Tibial nerve (tissue), 4 donors: Measurements from ENCODE around the gene CORO2A. TPM values are rescaled to one million over a fixed set of nuclear protein-coding genes. Genes with fewer than 3 reads are reported as not detected.

Source experiments
- DNase-seq, 2 donors: peaks; one replicate each; pipeline ENCODE4 v3.0.0-alpha.2; 2019; ENCODE audit warnings: low spot score in 2 of 2
- H3K27ac ChIP-seq, 4 donors: fragments of 200-600 bp; sonication (generic) in 3 of 4; one replicate each; pipeline ENCODE4 v1.5.1; 2017 to 2019; ENCODE audit warnings: mild to moderate bottlenecking in 1 of 4
- H3K27me3 ChIP-seq, 2 donors: fragments of 200-600 bp; sonication (generic) in 1 of 2; one replicate each; pipeline versions ENCODE4 v1.5.1 to v1.6.0; 2017 to 2019
- H3K36me3 ChIP-seq, 3 donors: fragments of 200-600 bp; sonication (generic); one replicate each; pipeline ENCODE4 v1.5.1; 2018 to 2019
- H3K4me1 ChIP-seq, 4 donors: fragments of 200-600 bp; sonication (generic) in 3 of 4; one replicate each; pipeline ENCODE4 v1.5.1; 2017 to 2019
- H3K4me3 ChIP-seq, 4 donors: fragments of 200-600 bp; sonication (generic) in 3 of 4; one replicate each; pipeline ENCODE4 v1.5.1; 2017 to 2019; ENCODE audit warnings: mild to moderate bottlenecking in 1 of 4, moderate library complexity in 1 of 4
- H3K9me3 ChIP-seq, 4 donors: fragments of 200-600 bp; sonication (generic) in 3 of 4; one replicate each; pipeline ENCODE4 v1.5.1; 2017 to 2019
- EP300 ChIP-seq, 2 donors: sonication (generic); formaldehyde crosslinking; IDR thresholded peaks; one replicate each; pipeline ENCODE4 v1.6.1; 2017; ENCODE audit warnings: antibody characterized with exemption in 2 of 2, mild to moderate bottlenecking in 1 of 2
- POLR2A ChIP-seq, 2 donors: fragments of 450-650 bp; IDR thresholded peaks; one replicate each; pipeline ENCODE4 v1.6.1; 2017; ENCODE audit warnings: antibody characterized with exemption in 2 of 2, mild to moderate bottlenecking in 2 of 2, moderate library complexity in 2 of 2
- WGBS, 2 donors: methylation state at CpG; one replicate each; pipeline ENCODE4 v1.1.5; 2018; 5-methylcytosine and 5-hydroxymethylcytosine counted together
- total RNA-seq, 4 donors: library from RNA; depleted of rRNA; stranded (reverse); fragments of >200 nt; gene quantifications; one replicate each; pipeline ENCODE4 v1.1.0, GENCODE V29; 2016
- TF ChIP-seq, protein P1 (sequence below), 5 experiments: fragments of 200-600 bp in 3 of 5; fragments of 450-650 bp in 2 of 5; sonication (generic) in 3 of 5; IDR thresholded peaks; one replicate each; pipeline ENCODE4 v1.5.1; 2016 to 2019; ENCODE audit warnings: antibody characterized with exemption in 5 of 5, mild to moderate bottlenecking in 3 of 5, moderate library complexity in 2 of 5

Gene CORO2A
- total RNA-seq, 4 donors from 2014 or later: 1.9 to 3.3 (median 3.2) TPM

DNA sequence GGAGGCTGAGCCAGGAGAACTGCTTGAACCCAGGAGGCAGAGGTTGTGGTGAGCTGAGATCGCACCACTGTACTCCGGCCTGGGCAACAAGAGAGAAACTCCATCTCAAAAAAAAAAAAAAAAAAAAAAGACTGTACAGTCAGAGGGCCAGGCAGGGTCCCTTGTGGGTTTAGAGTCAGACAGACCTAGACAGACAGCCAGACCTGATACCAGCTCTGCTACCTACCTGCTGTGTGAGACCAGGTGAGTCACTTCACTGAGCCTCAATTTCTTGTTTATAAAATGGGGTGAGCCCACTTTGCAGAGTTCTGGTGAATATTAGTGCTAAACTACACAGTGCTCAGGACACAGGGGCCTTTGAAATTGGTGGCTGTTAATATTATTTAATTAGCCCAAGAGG, 93.1 kb downstream of the CORO2A start:
- no peaks in the 10 kb centered on the region for H3K9me3 ChIP-seq
- no peak overlapping the region for H3K27ac ChIP-seq
- WGBS, 2 donors: 93 to 100% methylated on average over 2 of the region's 2 CpGs

DNA sequence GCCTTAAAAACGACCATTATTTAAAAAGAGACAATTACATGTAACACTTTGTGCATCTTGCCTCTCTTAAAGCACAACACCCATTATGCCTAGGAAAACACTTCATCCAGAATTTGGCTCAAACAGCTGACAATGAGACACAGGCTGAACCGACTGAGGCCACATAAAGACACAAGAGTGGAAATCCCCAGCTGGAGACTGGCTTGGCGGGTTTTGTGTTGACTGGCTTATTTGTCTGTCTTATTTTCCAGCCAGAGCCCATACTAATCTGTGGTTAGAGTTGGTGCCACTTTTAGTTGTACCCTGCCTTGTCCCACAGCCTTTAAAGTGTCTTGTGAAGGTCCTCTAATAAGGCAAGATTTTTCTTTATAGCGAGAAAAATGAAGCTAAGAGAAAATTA, 94.6 kb downstream of the CORO2A start:
- Histone ChIP-seq H3K27me3 (no peaks in the 10 kb centered on the region), H3K4me3 (no peak overlapping the region), H3K27ac (no peak overlapping the region), H3K4me1 (peaks cover 0 to 23% (median 5%) of the 10 kb centered on the region in 4 donors), H3K9me3 (no peaks in the 10 kb centered on the region), H3K36me3 (peaks cover 0 to 37% (median 0%) of the 10 kb centered on the region in 3 donors)
- WGBS, 2 donors: 61 to 64% methylated on average over 4 of the region's 4 CpGs
- TF ChIP-seq, protein P1, sequence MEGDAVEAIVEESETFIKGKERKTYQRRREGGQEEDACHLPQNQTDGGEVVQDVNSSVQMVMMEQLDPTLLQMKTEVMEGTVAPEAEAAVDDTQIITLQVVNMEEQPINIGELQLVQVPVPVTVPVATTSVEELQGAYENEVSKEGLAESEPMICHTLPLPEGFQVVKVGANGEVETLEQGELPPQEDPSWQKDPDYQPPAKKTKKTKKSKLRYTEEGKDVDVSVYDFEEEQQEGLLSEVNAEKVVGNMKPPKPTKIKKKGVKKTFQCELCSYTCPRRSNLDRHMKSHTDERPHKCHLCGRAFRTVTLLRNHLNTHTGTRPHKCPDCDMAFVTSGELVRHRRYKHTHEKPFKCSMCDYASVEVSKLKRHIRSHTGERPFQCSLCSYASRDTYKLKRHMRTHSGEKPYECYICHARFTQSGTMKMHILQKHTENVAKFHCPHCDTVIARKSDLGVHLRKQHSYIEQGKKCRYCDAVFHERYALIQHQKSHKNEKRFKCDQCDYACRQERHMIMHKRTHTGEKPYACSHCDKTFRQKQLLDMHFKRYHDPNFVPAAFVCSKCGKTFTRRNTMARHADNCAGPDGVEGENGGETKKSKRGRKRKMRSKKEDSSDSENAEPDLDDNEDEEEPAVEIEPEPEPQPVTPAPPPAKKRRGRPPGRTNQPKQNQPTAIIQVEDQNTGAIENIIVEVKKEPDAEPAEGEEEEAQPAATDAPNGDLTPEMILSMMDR (IDR thresholded peaks at IDR 0.05): no peak
- TF ChIP-seq POLR2A (IDR thresholded peaks at IDR 0.05): no peak
- no peak for TF ChIP-seq EP300 (IDR thresholded peaks at IDR 0.05)
- no peak for DNase-seq

More for the DNA sequence above, 93.1 kb downstream of the CORO2A start:
- peaks cover 0 to 31% (median 0%) of the 10 kb centered on the region in 3 donors for H3K36me3 ChIP-seq
- no peak overlapping the region for H3K4me3 ChIP-seq
- no peak for DNase-seq
- no peaks in the 10 kb centered on the region for H3K27me3 ChIP-seq
- H3K4me1 ChIP-seq: peaks cover 0 to 36% (median 5%) of the 10 kb centered on the region in 4 donors
- TF ChIP-seq POLR2A (IDR thresholded peaks at IDR 0.05): no peak
- TF ChIP-seq, protein P1 (IDR thresholded peaks at IDR 0.05): no peak
- TF ChIP-seq EP300 (IDR thresholded peaks at IDR 0.05): no peak

DNA sequence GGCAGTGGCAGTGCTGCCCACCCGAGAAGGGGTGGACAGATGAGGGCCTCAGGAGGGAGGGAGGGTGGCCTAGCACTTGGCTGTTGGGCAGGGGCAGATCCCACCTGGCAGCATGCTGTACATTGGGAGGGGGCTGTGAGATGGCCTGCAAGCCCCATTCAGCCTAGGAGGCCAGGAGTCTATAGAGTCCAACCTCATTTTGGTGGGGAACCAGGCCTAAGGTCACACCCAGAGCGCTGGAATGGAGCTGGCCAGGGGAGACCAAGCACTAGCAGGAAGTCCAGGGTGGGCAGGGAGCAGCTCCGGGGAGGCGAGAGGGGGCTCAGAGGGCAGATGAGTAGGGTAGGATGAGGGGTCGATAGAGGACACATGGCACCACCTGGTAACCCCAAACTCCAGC, 96.3 kb downstream of the CORO2A start:
- TF ChIP-seq, protein P1 (IDR thresholded peaks at IDR 0.05): no peak
- TF ChIP-seq POLR2A (IDR thresholded peaks at IDR 0.05) (no peak), EP300 (IDR thresholded peaks at IDR 0.05) (no peak)
- WGBS, 2 donors: 88 to 94% methylated on average over 5 of the region's 5 CpGs
- no peak overlapping the region for H3K4me3 ChIP-seq
- H3K27ac ChIP-seq: no peak overlapping the region
- H3K36me3 ChIP-seq: peaks cover 0 to 37% (median 0%) of the 10 kb centered on the region in 3 donors
- H3K9me3 ChIP-seq: no peaks in the 10 kb centered on the region
- DNase-seq: no peak
- H3K4me1 ChIP-seq: peaks cover 0 to 10% (median 0%) of the 10 kb centered on the region in 4 donors
- no peaks in the 10 kb centered on the region for H3K27me3 ChIP-seq

DNA sequence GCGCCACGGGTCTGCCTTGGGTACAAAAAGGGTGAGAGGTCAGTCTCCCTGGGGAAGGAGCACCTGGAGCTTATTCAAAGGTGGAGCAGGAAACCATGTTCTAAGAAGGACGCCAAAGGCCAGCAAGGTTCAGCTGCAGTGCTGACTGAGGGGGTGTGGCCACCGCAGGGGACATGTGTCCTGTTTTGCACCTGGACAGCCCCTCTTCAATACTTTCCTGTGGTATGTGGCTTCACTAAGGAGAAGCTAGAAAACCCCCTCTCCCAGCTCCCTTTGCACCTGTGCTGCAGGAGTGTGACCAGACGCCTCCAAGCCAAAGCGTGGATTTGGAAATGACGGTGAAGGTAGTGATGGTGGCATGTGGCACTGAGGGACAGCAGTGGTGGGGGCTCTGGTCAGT, 97.0 kb downstream of the CORO2A start:
- TF ChIP-seq POLR2A (IDR thresholded peaks at IDR 0.05) (no peak), EP300 (IDR thresholded peaks at IDR 0.05) (no peak)
- TF ChIP-seq, protein P1 (IDR thresholded peaks at IDR 0.05): no peak
- no peak for DNase-seq
- H3K4me1 ChIP-seq: peaks cover 0 to 9% (median 0%) of the 10 kb centered on the region in 4 donors
- peaks cover 0 to 37% (median 0%) of the 10 kb centered on the region in 3 donors for H3K36me3 ChIP-seq
- H3K27ac ChIP-seq: no peak overlapping the region
- no peaks in the 10 kb centered on the region for H3K9me3 ChIP-seq
- no peak overlapping the region for H3K4me3 ChIP-seq
- WGBS, 2 donors: 74 to 86% methylated on average over 7 of the region's 7 CpGs
- H3K27me3 ChIP-seq: no peaks in the 10 kb centered on the region

DNA sequence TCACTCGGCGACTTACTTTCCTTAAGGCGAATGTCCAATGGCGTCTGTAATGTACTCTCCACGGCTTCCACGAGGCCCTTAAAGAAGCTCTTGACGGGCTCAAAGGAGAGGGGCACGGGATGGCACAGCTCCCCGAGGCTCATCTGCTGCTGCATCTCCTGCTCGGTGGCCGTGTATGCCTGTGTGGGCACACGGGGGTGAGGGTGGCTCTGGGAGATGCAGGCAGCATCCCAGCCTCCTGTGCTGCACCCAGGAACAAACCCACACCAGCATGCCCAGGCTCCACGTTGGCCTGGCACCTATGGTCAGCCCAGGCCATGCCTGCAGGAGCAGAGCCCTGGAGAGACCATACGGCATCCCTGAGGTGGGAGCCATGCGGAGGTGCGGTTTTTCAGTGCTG, 97.6 kb downstream of the CORO2A start:
- no peak for DNase-seq
- TF ChIP-seq POLR2A (IDR thresholded peaks at IDR 0.05) (no peak), EP300 (IDR thresholded peaks at IDR 0.05) (no peak)
- TF ChIP-seq, protein P1 (IDR thresholded peaks at IDR 0.05): no peak
- Histone ChIP-seq H3K4me3 (no peak overlapping the region), H3K27me3 (no peaks in the 10 kb centered on the region), H3K36me3 (peaks cover 0 to 37% (median 0%) of the 10 kb centered on the region in 3 donors), H3K4me1 (peaks cover 0 to 6% (median 0%) of the 10 kb centered on the region in 4 donors), H3K9me3 (no peaks in the 10 kb centered on the region), H3K27ac (no peak overlapping the region)
- WGBS, 2 donors: 90 to 92% methylated on average over 8 to 14 of the region's 16 CpGs
